H9 (cell line): ENCODE data around the gene KDM5B. TPM values are rescaled to one million over a fixed set of nuclear protein-coding genes. Genes with fewer than 3 reads are reported as not detected.

Experiments
- DNase-seq: peaks from one replicate; pipeline ENCODE4 v3.0.0-alpha.2; 2017
- H2AFZ ChIP-seq: one replicate; pipeline ENCODE4 v1.6.1; 2013; ENCODE audit warnings: mild to moderate bottlenecking, low read length, control low read depth, moderate library complexity
- H2AK5ac ChIP-seq: 2 replicates; pipeline ENCODE4 v1.6.1; 2013; ENCODE audit warnings: low read length, control low read depth, mixed read lengths; ENCODE audit not compliant: insufficient read length
- H2BK120ac ChIP-seq: one replicate; pipeline ENCODE4 v1.6.1; 2013; ENCODE audit warnings: low read depth, mild to moderate bottlenecking, low read length, control low read depth, inconsistent platforms; ENCODE audit not compliant: poor library complexity, severe bottlenecking
- H2BK12ac ChIP-seq: 2 replicates; pipeline ENCODE4 v1.6.1; 2013; ENCODE audit warnings: low read length, control low read depth, mixed read lengths, low read depth; ENCODE audit not compliant: insufficient read length
- H2BK15ac ChIP-seq: 2 replicates; pipeline ENCODE4 v1.6.1; 2013; ENCODE audit warnings: low read depth, low read length, control low read depth
- H2BK20ac ChIP-seq: one replicate; pipeline ENCODE4 v1.6.1; 2013; ENCODE audit warnings: low read depth, mild to moderate bottlenecking, low read length, control low read depth, inconsistent platforms; ENCODE audit not compliant: poor library complexity, severe bottlenecking
- H2BK5ac ChIP-seq: 2 replicates; pipeline ENCODE4 v1.6.1; 2013; ENCODE audit warnings: low read length, control low read depth, mixed read lengths; ENCODE audit not compliant: insufficient read length
- H3K14ac ChIP-seq: 2 replicates; pipeline ENCODE4 v1.6.1; 2013; ENCODE audit warnings: low read length, control low read depth; ENCODE audit not compliant: insufficient read depth
- H3K18ac ChIP-seq: 2 replicates; pipeline ENCODE4 v1.6.1; 2013; ENCODE audit warnings: low read depth, mild to moderate bottlenecking, mixed read lengths, low read length, control low read depth; ENCODE audit not compliant: insufficient read length
- H3K23ac ChIP-seq: 2 replicates; pipeline ENCODE4 v1.6.1; 2013; ENCODE audit warnings: low read length, control low read depth, mixed read lengths, low read depth; ENCODE audit not compliant: insufficient read length
- H3K23me2 ChIP-seq: 2 replicates; pipeline ENCODE4 v1.6.1; 2013; ENCODE audit warnings: low read depth, mild to moderate bottlenecking, mixed read lengths, low read length, control low read depth; ENCODE audit not compliant: insufficient read length, poor library complexity, severe bottlenecking
- H3K27ac ChIP-seq: 2 replicates; pipeline ENCODE4 v1.5.1; 2013; ENCODE audit warnings: low read length, control low read depth, mixed read lengths, low read depth; ENCODE audit not compliant: insufficient read length
- H3K27me3 ChIP-seq: 2 replicates; pipeline ENCODE4 v1.6.1; 2013; ENCODE audit warnings: low read length, control low read depth, inconsistent platforms; ENCODE audit not compliant: insufficient read depth
- H3K4ac ChIP-seq: 2 replicates; pipeline ENCODE4 v1.6.1; 2013; ENCODE audit warnings: low read depth, mild to moderate bottlenecking, control low read depth, inconsistent platforms, low read length, moderate library complexity
- H3K4me1 ChIP-seq: 2 replicates; pipeline ENCODE4 v1.6.1; 2013; ENCODE audit warnings: low read length, control low read depth, inconsistent platforms; ENCODE audit not compliant: insufficient read depth
- H3K4me2 ChIP-seq: 2 replicates; pipeline ENCODE4 v1.6.1; 2013; ENCODE audit warnings: low read length, control low read depth, mixed read lengths; ENCODE audit not compliant: insufficient read length, insufficient read depth
- H3K56ac ChIP-seq: 2 replicates; pipeline ENCODE4 v1.6.1; 2013; ENCODE audit warnings: low read depth, mild to moderate bottlenecking, mixed read lengths, low read length, control low read depth; ENCODE audit not compliant: insufficient read length
- H3K79me1 ChIP-seq: 2 replicates; pipeline ENCODE4 v1.6.1; 2013; ENCODE audit warnings: low read depth, mild to moderate bottlenecking, moderate library complexity, low read length, control low read depth, inconsistent platforms; ENCODE audit not compliant: insufficient read depth, poor library complexity, severe bottlenecking
- H3K79me2 ChIP-seq: 2 replicates; pipeline ENCODE4 v1.6.1; 2013; ENCODE audit warnings: low read length, control low read depth, inconsistent platforms; ENCODE audit not compliant: insufficient read depth
- H3K9ac ChIP-seq: 2 replicates; pipeline ENCODE4 v1.6.1; 2013; ENCODE audit warnings: low read length, control low read depth, mixed read lengths; ENCODE audit not compliant: insufficient read length; ENCODE audit errors: extremely low read depth
- H3K9me3 ChIP-seq: one replicate; pipeline ENCODE4 v1.6.1; 2013; ENCODE audit warnings: low read depth, low read length, inconsistent platforms; ENCODE audit not compliant: control insufficient read depth
- H3T11ph ChIP-seq: one replicate; pipeline ENCODE4 v1.6.1; 2013; ENCODE audit warnings: mild to moderate bottlenecking, low read length, control low read depth, inconsistent platforms
- H4K20me1 ChIP-seq: one replicate; pipeline ENCODE4 v1.6.1; 2013; ENCODE audit not compliant: control insufficient read depth, insufficient read length, insufficient read depth
- H4K5ac ChIP-seq: 2 replicates; pipeline ENCODE4 v1.6.1; 2013; ENCODE audit warnings: low read depth, mild to moderate bottlenecking, mixed read lengths, low read length, control low read depth; ENCODE audit not compliant: insufficient read length
- H4K8ac ChIP-seq: replicated peaks from 2 replicates; pipeline ENCODE4 v1.6.1; 2013; ENCODE audit warnings: low read length, control low read depth, mixed read lengths, low read depth; ENCODE audit not compliant: insufficient read length
- H4K91ac ChIP-seq: 2 replicates; pipeline ENCODE4 v1.6.1; 2013; ENCODE audit warnings: low read depth, mild to moderate bottlenecking, moderate library complexity, mixed read lengths, low read length, control low read depth; ENCODE audit not compliant: insufficient read length
- H3K27ac Mint-ChIP-seq, 3 experiments: 2 replicates in 2 of 3; 3 replicates in 1 of 3; pipeline ENCODE4 v1.8.0; 2020 to 2021; ENCODE audit warnings: mixed read lengths in 3 of 3, mild to moderate bottlenecking in 1 of 3, moderate library complexity in 1 of 3
- H3K27me3 Mint-ChIP-seq: 2 replicates; pipeline ENCODE4 v1.8.0; 2021; ENCODE audit warnings: low read depth, mild to moderate bottlenecking, moderate library complexity, mixed read lengths
- H3K36me3 Mint-ChIP-seq, 3 experiments: 2 replicates in 2 of 3; 3 replicates in 1 of 3; pipeline ENCODE4 v1.8.0; 2020 to 2021; ENCODE audit warnings: low read depth in 3 of 3, mixed read lengths in 3 of 3; ENCODE audit not compliant: insufficient read depth in 1 of 3
- H3K4me1 Mint-ChIP-seq, 2 experiments: 2 replicates each; pipeline ENCODE4 v1.8.0; 2020; ENCODE audit warnings: mixed read lengths in 2 of 2
- H3K4me3 Mint-ChIP-seq, 2 experiments: 2 replicates in 1 of 2; 3 replicates in 1 of 2; pipeline ENCODE4 v1.8.0; 2020 to 2021; ENCODE audit warnings: mild to moderate bottlenecking in 2 of 2, mixed read lengths in 2 of 2, moderate library complexity in 1 of 2
- H3K9me3 Mint-ChIP-seq, 2 experiments: 2 replicates in 1 of 2; 3 replicates in 1 of 2; pipeline ENCODE4 v1.8.0; 2020; ENCODE audit warnings: mild to moderate bottlenecking in 2 of 2, mixed read lengths in 2 of 2, moderate library complexity in 1 of 2
- CTCF ChIP-seq: fragments of 200-600 bp; sonication (generic); conservative IDR thresholded peaks from 3 replicates; pipeline ENCODE4 v1.8.0; 2021; ENCODE audit warnings: antibody characterized with exemption, mild to moderate bottlenecking
- WGBS: extraction: QIAGEN DNeasy Blood & Tissue Kit; methylation state at CpG from one replicate; pipeline ENCODE4 v1.1.7; 2013; ENCODE audit warnings: missing lambda C conversion rate, low lambda C conversion rate, mixed read lengths; ENCODE audit not compliant: insufficient read length; ENCODE audit errors: extremely low coverage; 5-methylcytosine and 5-hydroxymethylcytosine counted together
- total RNA-seq: library from RNA; stranded (reverse); gene quantifications from 2 replicates; pipeline ENCODE4 v1.2.1, GENCODE V29; 2021

KDM5B gene
- total RNA-seq, 1 experiment from 2014 or later = 210 TPM

GRCh38 chr1:202687798-202688197, 120.4 kb downstream of the KDM5B start:
- Histone ChIP-seq H3K9me3 (no peaks in the 10 kb centered on the region), H2BK20ac (no peak overlapping the region), H2BK5ac (no peak overlapping the region), H3K27ac (no peak overlapping the region), H2BK15ac (no peak overlapping the region), H2AFZ (no peak overlapping the region), H3K27me3 (no peaks in the 10 kb centered on the region), H3K56ac (no peak overlapping the region), H3T11ph (no peak overlapping the region), H3K23me2 (no peaks in the 10 kb centered on the region), H3K4me1 (peaks cover 2% of the 10 kb centered on the region; the same call in 1 of the 2 replicates), H3K18ac (no peak overlapping the region), H3K4me2 (no peak overlapping the region), H4K91ac (no peak overlapping the region), H2AK5ac (no peak overlapping the region), H4K5ac (no peak overlapping the region), H4K8ac (no peak overlapping the region), H3K4ac (no peak overlapping the region), H3K23ac (no peak overlapping the region), H3K79me2 (no peaks in the 10 kb centered on the region), H3K9ac (no peak overlapping the region), H3K14ac (no peak overlapping the region), H4K20me1 (no peaks in the 10 kb centered on the region), H2BK12ac (no peak overlapping the region), H3K79me1 (no peaks in the 10 kb centered on the region), H2BK120ac (no peak overlapping the region)
- Mint-ChIP-seq H3K9me3 (no peaks in the 10 kb centered on the region), H3K27me3 (peaks cover 15% of the 10 kb centered on the region), H3K27ac (no peak overlapping the region), H3K4me1 (peaks cover 19 to 32% of the 10 kb centered on the region in 2 experiments; a peak in 3 of 4 replicates), H3K4me3 (no peak overlapping the region), H3K36me3 (no peaks in the 10 kb centered on the region)
- DNase-seq = no peak
- WGBS = no CpG with 5 or more reads among the region's 3 CpGs
- no peak for TF ChIP-seq CTCF
